ENCODE results near the gene ZFP36L1. TPM values are rescaled to one million over a fixed set of nuclear protein-coding genes. Genes with fewer than 3 reads are reported as not detected.

ZFP36L1 gene
- total and polyA plus RNA-seq, 2 of the 13 experiments (the other 11 are each of a cell fraction or from before 2014, with no cell fraction given), result 7.4 to 10.2 TPM

DNA sequence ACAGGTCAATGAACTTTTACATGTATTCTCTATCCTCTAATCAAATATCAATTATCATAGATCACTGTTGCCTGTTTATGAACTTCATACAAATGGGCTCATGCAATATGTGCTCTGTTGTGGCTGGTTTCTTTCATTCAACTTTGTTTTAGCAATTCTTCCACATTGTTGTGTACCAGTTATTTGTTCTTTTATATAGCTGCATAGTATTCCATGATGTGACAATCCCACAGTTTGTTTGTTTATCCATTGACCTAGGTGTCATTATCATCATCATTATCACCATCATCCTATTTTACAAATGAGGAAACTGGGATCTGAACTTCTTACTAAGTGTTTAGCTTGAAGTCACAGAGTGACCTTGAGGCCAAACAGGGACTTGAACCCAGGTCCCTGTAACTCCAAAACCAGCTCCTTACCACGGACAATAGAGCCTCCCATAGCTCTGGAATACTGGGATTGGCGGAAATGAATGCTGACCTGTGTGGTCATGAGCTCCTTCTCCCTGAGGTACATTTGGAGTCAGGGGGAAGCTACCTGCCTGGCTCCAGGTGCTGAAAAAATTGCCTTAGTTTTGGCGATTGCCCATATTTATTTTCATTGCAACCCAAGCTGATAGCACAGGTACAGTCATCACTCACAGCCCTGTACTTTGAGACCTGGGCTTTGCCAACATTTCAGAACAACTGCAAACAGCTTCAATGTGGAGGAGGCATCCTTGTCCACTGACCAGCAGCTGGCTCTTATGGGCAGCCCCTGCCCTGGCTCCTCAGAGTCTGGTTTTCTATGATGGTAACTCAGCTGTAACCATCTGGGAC lies 9.2 kb downstream of the ZFP36L1 start (continued):
- TF ChIP-seq ZNF407 (CRISPR knock-in tag; IDR thresholded peaks at IDR 0.05; ENCODE audit: not compliant biosample characterization), result no peak
- TF ChIP-seq TBX2 (CRISPR knock-in tag; IDR thresholded peaks at IDR 0.05; ENCODE audit: borderline replicate concordance), result no peak
- TF ChIP-seq FOXC1 (CRISPR knock-in tag; IDR thresholded peaks at IDR 0.05; ENCODE audit: borderline replicate concordance), result no peak
- no peak for TF ChIP-seq ZNF44 (CRISPR knock-in tag; IDR thresholded peaks at IDR 0.05)
- TF ChIP-seq ZNF75D (CRISPR knock-in tag; IDR thresholded peaks at IDR 0.05; ENCODE audit: borderline replicate concordance), result no peak
- no peak for TF ChIP-seq ZNF773 (CRISPR knock-in tag; IDR thresholded peaks at IDR 0.05; ENCODE audit: borderline replicate concordance)
- TF ChIP-seq FOXK1 (CRISPR knock-in tag; IDR thresholded peaks at IDR 0.05; ENCODE audit: borderline replicate concordance, low read depth), result no peak
- TF ChIP-seq ZNF772 (CRISPR knock-in tag; IDR thresholded peaks at IDR 0.05), result no peak
- no peak for TF ChIP-seq ZNF564 (CRISPR knock-in tag; IDR thresholded peaks at IDR 0.05)
- no peak for TF ChIP-seq ZNF776 (CRISPR knock-in tag; IDR thresholded peaks at IDR 0.05)
- TF ChIP-seq ZNF792 (CRISPR knock-in tag; IDR thresholded peaks at IDR 0.05), result no peak
- no peak for TF ChIP-seq IKZF5 (CRISPR knock-in tag; IDR thresholded peaks at IDR 0.05)
- TF ChIP-seq ZNF670 (CRISPR knock-in tag; IDR thresholded peaks at IDR 0.05; ENCODE audit: borderline replicate concordance), result no peak
- no peak for TF ChIP-seq ARNT (IDR thresholded peaks at IDR 0.05)
- TF ChIP-seq ZNF124 (CRISPR knock-in tag; IDR thresholded peaks at IDR 0.05), result no peak
- no peak for TF ChIP-seq REL (CRISPR knock-in tag; conservative IDR thresholded peaks at IDR 0.05)
- no peak for TF ChIP-seq MED8 (CRISPR knock-in tag; IDR thresholded peaks at IDR 0.05; ENCODE audit: insufficient replicate concordance)
- TF ChIP-seq ZNF333 (CRISPR knock-in tag; IDR thresholded peaks at IDR 0.05; ENCODE audit: borderline replicate concordance), result no peak
- no peak for TF ChIP-seq SP5 (CRISPR knock-in tag; IDR thresholded peaks at IDR 0.05; ENCODE audit: borderline replicate concordance, low read depth)
- TF ChIP-seq MTF2 (CRISPR knock-in tag; IDR thresholded peaks at IDR 0.05; ENCODE audit: borderline replicate concordance), result no peak
- TF ChIP-seq ZNF350 (CRISPR knock-in tag; IDR thresholded peaks at IDR 0.05; ENCODE audit: borderline replicate concordance, low read depth), result no peak

Measured in HepG2 (cell line).